GF-D8 (cell line): ENCODE measurements around the gene ZNF138.
"Not testable (repeated sequence)": the region's sequence is repeated elsewhere in the genome, so short reads cannot be mapped to it uniquely, and the experiment has no call there.

Source experiments
- DNase-seq: peaks from one replicate; lab custom pipeline; 2025; lab: John Stamatoyannopoulos, UW

The ZNF138 gene

GRCh38 chr7:64838691-64839090 is 44.5 kb downstream of the ZNF138 start:
- DNase-seq, result no peak

- DNase-seq, result no peak
Measured at GRCh38 chr7:64839910-64840309, 45.7 kb downstream of the ZNF138 start.

GRCh38 chr7:64849250-64849923 is 55.2 kb downstream of the ZNF138 start:
- no peak for DNase-seq

- no peak for DNase-seq
Measured at GRCh38 chr7:64849924-64850499, 55.8 kb downstream of the ZNF138 start.

GRCh38 chr7:64853679-64854078 is 59.5 kb downstream of the ZNF138 start:
- DNase-seq, result no peak

- DNase-seq, result no peak
Measured at GRCh38 chr7:64854969-64855368, 60.7 kb downstream of the ZNF138 start.

GRCh38 chr7:64863021-64863420 is 68.8 kb downstream of the ZNF138 start:
- DNase-seq, result no peak

- DNase-seq, result not testable (repeated sequence)
Measured at GRCh38 chr7:64863530-64863929, 69.3 kb downstream of the ZNF138 start.

- no peak for DNase-seq
Measured at GRCh38 chr7:64863969-64864368, 69.7 kb downstream of the ZNF138 start.

GRCh38 chr7:64867863-64868440 is 73.7 kb downstream of the ZNF138 start:
- no peak for DNase-seq

- no peak for DNase-seq
Measured at GRCh38 chr7:64868499-64868898, 74.3 kb downstream of the ZNF138 start.

- DNase-seq, result no peak
Measured at GRCh38 chr7:64869121-64869725, 75.0 kb downstream of the ZNF138 start.

GRCh38 chr7:64869912-64870562 is 75.8 kb downstream of the ZNF138 start:
- no peak for DNase-seq

- DNase-seq, result no peak
Measured at GRCh38 chr7:64870656-64871055, 76.4 kb downstream of the ZNF138 start.

- no peak for DNase-seq
Measured at GRCh38 chr7:64871761-64872160, 77.5 kb downstream of the ZNF138 start.

GRCh38 chr7:64872351-64873154 is 78.3 kb downstream of the ZNF138 start:
- DNase-seq, result no peak

GRCh38 chr7:64873155-64873500 is 78.9 kb downstream of the ZNF138 start:
- no peak for DNase-seq

GRCh38 chr7:64873517-64873916 is 79.3 kb downstream of the ZNF138 start:
- DNase-seq, result no peak

GRCh38 chr7:64874114-64874513 is 79.9 kb downstream of the ZNF138 start:
- DNase-seq, result no peak

- DNase-seq, result no peak
Measured at GRCh38 chr7:64874562-64875250, 80.5 kb downstream of the ZNF138 start.

GRCh38 chr7:64875258-64875657 is 81.0 kb downstream of the ZNF138 start:
- no peak for DNase-seq
